ENCODE results near the gene ATXN7L3B. TPM values are rescaled to one million over a fixed set of nuclear protein-coding genes. Genes with fewer than 3 reads are reported as not detected.

Gene ATXN7L3B
- total and polyA plus RNA-seq, 2 of the 4 experiments (the other 2 are of a cell fraction), result 12.9 to 21.7 TPM

DNA sequence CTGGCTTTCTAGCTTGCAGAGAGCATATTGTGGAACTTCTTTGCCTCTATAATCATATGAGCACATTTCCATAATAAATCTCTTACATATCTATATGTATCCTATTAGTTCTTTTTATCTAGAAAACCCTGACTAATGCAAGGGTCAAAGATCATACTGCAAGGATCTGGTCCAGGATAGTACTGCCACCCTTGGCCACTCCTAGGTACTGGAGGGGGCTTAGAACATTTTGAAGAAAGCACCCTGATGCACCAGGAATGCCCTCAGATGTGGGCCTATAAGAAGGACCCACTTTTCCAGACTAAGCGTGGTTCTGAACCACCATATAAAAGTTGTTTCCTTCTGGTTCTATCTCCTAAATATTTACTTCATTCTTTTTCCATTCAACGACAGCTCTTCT is 14.6 kb downstream of the ATXN7L3B start:
- H3K9me3 ChIP-seq (ENCODE audit: control insufficient read depth, insufficient read depth, low read length), result no peaks in the 10 kb centered on the region
- no peaks in the 10 kb centered on the region for H4K20me1 ChIP-seq (ENCODE audit: insufficient read depth, low read length)
- H4K91ac ChIP-seq (ENCODE audit: insufficient read depth, low read depth, low read length), result no peak overlapping the region
- no peak overlapping the region for H2BK120ac ChIP-seq (ENCODE audit: low read depth, low read length)
- H3K14ac ChIP-seq (replicated peaks; ENCODE audit: low read depth, low read length), result no peak overlapping the region
- H3K9ac ChIP-seq (ENCODE audit: low read depth, low read length), result no peak overlapping the region
- ChIA-PET CTCF (no interaction called here), POLR2A (ENCODE audit: unreplicated experiment) (no interaction called here)
- no peak overlapping the region for H3K27ac ChIP-seq (ENCODE audit: insufficient read depth, low read length)
- no peak overlapping the region for H2AK5ac ChIP-seq (ENCODE audit: low read depth, low read length)
- ATAC-seq (ENCODE audit: low read depth) (no peak), DNase-seq (no peak)
- H4K5ac ChIP-seq (ENCODE audit: low read depth, low read length), result no peak overlapping the region
- no CpG with 5 or more reads among the region's 2 CpGs for whole genome bisulfite sequencing, 2 experiments (ENCODE audit: extremely low coverage in 2 of 2, insufficient read length in 1 of 2)
- no peak overlapping the region for H2AFZ ChIP-seq (replicated peaks; ENCODE audit: low read length, poor library complexity)
- H2AK9ac ChIP-seq (replicated peaks; ENCODE audit: low read depth, low read length, poor library complexity), result no peak overlapping the region
- no peak overlapping the region for H3K18ac ChIP-seq (ENCODE audit: low read depth, low read length)
- H2BK15ac ChIP-seq (ENCODE audit: low read depth, low read length), result no peak overlapping the region
- dilution Hi-C loops (cut with HindIII; ENCODE audit: low sequenced_read_pairs, unreplicated experiment) (no loop called here), in situ Hi-C loops (cut with MboI; ENCODE audit: low sequenced_read_pairs) (no loop called here), intact Hi-C loops (cut with micrococcal nuclease) (no loop called here)
- H4K8ac ChIP-seq (ENCODE audit: low read depth in 2 of 2, low read length in 2 of 2), result no peak overlapping the region
- no peak overlapping the region for H3K23ac ChIP-seq (ENCODE audit: low read depth, low read length)
- no peaks in the 10 kb centered on the region for H3K4me1 ChIP-seq (ENCODE audit: control insufficient read depth, insufficient read depth, low read length)
- H3K4ac ChIP-seq (ENCODE audit: low read depth, low read length), result no peak overlapping the region
- TF ChIP-seq, protein P1, sequence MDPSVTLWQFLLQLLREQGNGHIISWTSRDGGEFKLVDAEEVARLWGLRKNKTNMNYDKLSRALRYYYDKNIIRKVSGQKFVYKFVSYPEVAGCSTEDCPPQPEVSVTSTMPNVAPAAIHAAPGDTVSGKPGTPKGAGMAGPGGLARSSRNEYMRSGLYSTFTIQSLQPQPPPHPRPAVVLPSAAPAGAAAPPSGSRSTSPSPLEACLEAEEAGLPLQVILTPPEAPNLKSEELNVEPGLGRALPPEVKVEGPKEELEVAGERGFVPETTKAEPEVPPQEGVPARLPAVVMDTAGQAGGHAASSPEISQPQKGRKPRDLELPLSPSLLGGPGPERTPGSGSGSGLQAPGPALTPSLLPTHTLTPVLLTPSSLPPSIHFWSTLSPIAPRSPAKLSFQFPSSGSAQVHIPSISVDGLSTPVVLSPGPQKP (IDR thresholded peaks at IDR 0.05; ENCODE audit: borderline replicate concordance, low read depth, low read length), result no peak
- no peak for TF ChIP-seq RFX5 (IDR thresholded peaks at IDR 0.05; ENCODE audit: low read depth, low read length)
- no peaks in the 10 kb centered on the region; the same call in 1 of the 2 replicates for H3K36me3 ChIP-seq (ENCODE audit: control insufficient read depth, insufficient read depth, low read length)
- no peak overlapping the region for H3K4me3 ChIP-seq (ENCODE audit: insufficient read depth, low read depth, low read length)
- H2BK20ac ChIP-seq (ENCODE audit: low read depth, low read length), result no peak overlapping the region
- BruUV-seq (replicated peaks), result no TSS peak
- H3K27me3 ChIP-seq (ENCODE audit: control insufficient read depth, insufficient read depth, low read length), result no peaks in the 10 kb centered on the region
- no peak overlapping the region for H3K56ac ChIP-seq (ENCODE audit: extremely low read depth, insufficient read depth, low read length)
- no peaks in the 10 kb centered on the region for H3K9me1 ChIP-seq (ENCODE audit: insufficient read depth, low read length)
- no peaks in the 10 kb centered on the region for H3K79me1 ChIP-seq (ENCODE audit: low read depth in 1 of 2, low read length in 2 of 2)
- H2BK5ac ChIP-seq (ENCODE audit: low read depth, low read length, poor library complexity, severe bottlenecking), result no peak overlapping the region
- no peak overlapping the region for H3K4me2 ChIP-seq (ENCODE audit: low read depth, low read length)
